Stimulated activated CD4-positive, alpha-beta T cell treated with anti-CD3 and anti-CD28 coated beads, Interleukin-15, amount 100 ng/mL, for 1 hour (primary cell): ENCODE results near the gene CDNF.
"Not testable (repeated sequence)": the region's sequence is repeated elsewhere in the genome, so short reads cannot be mapped to it uniquely, and the experiment has no call there.

Experiments
- DNase-seq, 2 donors: peaks; one replicate each; pipeline ENCODE4 v3.0.0-alpha.2; 2020; ENCODE audit warnings: low read depth in 1 of 2, low spot score in 1 of 2

Gene CDNF

DNA sequence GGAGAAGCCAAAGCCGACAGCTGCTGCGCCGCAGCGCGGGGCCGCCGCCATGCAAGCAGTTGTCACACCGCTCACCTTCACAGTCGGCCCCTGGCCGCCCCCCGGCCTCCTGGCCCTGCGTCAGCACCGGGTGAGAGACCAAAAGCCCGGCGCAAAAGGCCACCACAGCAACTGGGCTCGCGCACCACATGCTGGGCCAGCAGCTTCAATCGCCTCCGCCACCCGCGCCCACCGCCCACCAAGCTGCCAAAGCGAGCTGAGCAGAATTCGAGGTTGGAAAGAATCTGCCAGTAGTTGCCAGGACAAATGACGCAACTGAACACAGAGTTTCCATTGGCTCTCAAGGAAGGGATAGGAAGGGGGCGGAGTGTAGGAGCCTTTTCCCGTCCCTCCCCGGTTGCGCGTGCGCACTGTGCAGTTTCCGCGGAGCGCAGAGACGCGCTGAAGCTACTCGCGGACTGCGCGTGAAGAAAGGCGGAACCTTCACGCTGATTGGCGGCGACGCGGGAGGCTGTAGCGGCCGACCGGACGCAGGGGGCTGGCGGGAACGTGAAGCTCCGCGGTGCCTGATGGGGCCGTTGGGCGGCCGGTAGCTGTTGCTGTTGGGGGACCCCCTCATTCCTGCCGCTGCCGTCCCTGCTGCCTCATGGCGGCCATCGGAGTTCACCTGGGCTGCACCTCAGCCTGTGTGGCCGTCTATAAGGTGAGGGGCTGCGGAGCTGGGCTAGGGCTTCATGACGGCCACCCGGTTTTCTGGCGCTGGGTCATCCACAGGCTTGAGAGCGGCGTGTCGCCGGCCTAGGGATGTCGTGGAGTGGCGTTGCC lies at the start of gene CDNF, which contains the start of the genes HSPA14 and MSANTD7:
TSS of gene CDNF (minus strand) at position 281 of the 825 bp plus-strand sequence. CDS start at position 190, 91 bp downstream.
TSS of gene HSPA14 (plus strand) at position 550 of the 825 bp plus-strand sequence. CDS start at position 647, 97 bp downstream.
TSS of gene MSANTD7 (plus strand) at position 550 of the 825 bp plus-strand sequence. CDS start 3,979 bp downstream, outside the sequence.
- peak; percentile 98 to 99 for DNase-seq

DNA sequence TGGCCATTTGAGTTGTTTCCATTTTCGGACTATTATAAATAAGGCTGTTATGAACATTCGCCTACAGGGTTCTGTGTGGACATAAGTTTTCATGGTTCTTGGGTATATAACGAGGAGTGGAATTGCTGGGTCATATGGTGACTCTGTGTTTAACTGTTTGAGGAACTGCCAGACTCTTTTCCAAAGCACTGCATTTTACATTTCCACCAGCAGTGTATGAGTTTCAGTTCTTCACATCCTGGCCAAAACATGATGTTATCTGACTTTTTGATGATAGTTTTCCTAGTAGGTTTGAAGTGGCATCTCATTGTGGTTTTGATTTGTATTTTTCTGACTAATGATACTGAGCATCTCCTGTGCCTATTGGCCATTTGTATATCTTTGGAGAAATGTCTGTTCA lies 46.2 kb upstream of the CDNF start:
- no peak for DNase-seq

DNA sequence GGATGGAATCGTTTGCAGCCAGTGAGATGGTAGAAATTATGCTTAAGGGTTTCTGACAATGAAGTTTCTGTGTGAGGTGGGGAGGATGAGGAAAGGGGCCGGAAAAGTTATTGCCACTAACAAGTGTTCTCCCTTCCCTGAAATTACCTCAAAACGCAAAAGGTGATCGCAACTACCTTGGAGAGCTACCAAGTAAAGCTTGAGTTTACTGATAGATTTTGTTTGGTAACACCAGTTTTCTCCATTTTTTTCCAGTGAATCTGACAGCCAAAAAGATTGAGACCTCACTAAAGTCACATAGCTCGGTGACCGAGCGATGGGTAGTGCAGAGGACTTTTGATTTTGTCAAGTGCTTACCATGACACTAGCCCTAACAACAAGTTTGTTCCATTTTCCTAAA lies 42.4 kb upstream of the CDNF start:
- DNase-seq: no peak

DNA sequence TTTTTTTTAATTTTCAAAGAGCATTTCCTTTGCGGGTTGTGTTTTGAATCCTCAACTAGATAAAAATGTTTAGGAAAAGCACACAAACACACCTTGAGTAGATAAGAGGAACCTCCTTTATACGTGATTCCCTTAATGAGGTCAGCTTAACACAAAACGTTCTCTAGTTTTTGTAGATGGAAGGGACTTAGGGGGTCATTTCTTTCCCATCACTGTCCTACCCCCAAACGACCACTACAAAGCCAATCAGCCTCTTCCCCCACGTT lies 42.0 kb upstream of the CDNF start:
- no peak for DNase-seq

DNA sequence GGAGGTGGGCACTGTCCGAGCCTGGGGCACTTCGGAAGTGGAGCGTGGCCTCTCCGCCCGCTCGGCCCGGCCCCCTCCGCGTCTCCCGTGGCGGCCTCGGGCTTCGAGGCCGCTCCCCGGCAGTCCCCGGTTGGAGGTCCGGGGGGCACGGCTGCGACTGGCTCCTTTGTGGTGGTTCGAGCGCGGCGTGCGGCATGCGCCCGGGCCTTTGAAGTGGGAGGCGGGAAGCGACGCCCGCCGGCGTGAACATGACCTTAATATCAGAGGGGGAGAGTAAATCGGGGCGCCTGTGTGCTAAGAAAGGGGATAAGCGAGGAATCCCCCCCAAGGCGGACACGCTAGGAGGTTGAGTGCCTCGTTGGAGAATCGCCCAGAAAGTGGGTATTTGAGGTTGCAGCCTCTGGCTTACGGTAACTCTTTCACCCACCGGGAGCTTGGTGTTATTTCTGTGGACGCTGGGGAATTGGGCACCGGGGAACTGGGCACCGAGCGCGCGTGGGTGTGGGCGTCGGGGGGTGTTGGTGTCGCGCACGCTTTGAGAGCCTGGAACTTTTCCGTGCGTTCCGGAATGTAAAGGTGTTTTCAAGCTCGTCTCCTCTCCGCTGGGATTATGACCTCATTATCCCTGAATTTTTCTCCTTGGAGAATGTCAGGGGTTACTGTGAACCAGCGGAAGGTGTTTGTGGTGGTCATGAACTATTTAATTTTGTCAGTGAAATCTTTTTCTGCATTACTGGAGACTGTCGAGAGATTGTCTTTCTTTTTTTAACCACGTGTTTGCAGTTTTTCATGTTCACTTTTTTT lies 41.5 kb upstream of the CDNF start:
- DNase-seq: peak in 1 of 2 donors; percentile 12

DNA sequence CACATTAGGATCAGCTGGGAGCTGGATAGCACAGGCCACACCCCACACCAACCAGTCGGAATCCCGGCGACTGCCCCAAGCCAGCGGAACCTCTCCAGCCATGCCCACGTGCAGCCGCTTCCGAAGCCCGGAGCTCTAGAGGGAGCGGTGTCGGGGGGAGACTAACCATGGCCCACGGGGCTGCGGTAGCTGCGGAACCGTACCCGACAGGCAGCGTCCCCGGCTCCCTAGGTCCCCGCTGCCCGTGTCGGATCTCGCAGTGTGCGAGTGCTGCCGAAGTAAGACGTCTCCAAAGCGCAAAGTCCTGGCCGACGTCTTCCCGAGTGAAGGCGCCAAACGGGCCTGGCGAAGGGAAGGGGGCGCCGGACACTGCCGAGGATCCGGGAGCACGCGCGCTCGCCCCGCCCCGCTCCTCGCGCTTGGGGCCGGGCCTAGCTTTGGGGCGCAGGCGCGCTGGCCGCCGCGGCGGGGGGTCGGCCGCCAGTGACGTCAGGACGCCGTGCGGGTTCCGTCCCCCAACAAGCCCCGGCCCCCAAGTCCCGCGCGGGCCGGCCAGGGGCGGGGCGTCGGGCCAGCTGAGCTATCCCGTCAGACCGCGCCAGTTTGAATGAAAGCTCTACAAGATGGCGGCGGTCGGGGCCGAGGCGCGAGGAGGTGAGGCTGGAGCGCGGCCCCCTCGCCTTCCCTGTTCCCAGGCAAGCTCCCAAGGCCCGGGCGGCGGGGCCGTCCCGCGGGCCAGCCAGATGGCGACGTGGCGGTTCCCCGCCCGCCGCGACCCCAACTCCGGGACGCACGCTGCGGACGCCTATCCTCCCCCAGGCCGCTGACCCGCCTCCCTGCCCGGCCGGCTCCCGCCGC lies 40.7 kb upstream of the CDNF start, which contains the start of gene SUV39H2:
TSS of gene SUV39H2 (plus strand) at position 601 of the 858 bp plus-strand sequence. CDS start at position 624, 23 bp downstream.
- DNase-seq: peak; percentile 78 to 94

DNA sequence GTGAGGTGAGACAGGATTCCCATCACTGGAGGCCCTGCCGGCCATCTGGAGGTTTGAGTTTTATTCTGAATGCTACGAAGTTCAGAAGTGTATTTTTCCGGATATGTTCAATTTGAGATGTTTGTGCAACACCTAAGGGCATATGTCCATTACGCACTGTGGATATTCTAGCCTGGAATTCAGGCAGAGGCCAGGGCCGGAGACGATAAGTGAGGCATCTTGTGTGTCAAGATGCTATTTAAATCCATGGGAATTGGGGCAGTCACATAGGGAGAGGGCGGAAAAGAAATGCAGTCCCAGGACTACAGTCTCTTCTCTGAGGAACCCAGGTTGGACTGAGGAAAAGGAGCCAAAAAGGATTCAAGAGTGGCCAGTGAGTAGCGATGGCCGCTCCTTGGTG lies 38.9 kb upstream of the CDNF start:
- DNase-seq: no peak

DNA sequence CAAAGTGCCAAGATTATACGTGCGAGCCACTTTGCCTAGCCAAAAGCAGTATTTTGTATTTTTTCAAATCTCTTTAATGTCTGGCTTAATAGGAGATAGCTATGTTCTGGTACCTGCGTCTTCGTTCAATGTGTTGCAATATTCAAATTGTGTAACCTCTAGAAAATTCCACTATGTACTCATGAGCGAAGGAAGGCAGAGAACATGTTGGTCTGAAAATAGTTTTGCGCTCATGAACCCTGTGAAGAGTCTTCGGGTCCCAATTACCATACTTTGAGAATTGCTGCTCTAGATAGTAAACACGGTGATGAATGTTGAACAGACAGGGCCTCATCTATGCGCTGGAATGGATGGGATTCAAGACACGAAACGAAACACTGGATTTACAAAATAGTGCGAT lies 38.1 kb upstream of the CDNF start:
- DNase-seq: no peak

DNA sequence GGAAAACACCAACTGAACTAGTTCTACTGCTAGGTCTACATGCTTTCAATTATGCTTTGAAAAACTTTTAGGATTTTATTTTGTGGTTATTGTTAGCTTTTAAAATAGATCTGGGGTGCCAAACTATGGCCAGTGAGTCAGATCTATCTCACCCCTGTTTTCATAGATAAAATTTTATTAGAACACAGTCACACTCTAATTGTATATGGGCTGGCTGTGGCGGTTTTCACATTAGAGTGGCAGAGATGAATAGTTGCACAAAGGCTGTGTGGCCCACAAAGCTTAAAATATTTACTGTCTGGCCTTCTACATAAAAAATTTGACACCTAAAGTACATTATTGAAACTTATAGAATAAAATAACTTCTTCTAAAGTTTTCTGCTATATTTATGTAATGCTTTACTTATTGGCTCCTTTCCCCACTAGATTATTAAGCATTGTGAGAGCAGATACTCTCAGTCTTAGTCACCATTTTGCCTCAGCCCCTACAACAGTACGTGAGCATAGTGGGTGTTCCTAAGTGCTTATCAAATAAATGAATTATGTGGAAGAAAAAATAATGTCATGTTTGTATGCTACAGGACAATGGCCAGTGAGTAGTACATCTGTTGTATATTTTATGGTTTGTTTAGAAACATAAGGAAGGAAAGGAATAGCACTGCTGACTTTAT lies 35.4 kb upstream of the CDNF start:
- DNase-seq: no peak

DNA sequence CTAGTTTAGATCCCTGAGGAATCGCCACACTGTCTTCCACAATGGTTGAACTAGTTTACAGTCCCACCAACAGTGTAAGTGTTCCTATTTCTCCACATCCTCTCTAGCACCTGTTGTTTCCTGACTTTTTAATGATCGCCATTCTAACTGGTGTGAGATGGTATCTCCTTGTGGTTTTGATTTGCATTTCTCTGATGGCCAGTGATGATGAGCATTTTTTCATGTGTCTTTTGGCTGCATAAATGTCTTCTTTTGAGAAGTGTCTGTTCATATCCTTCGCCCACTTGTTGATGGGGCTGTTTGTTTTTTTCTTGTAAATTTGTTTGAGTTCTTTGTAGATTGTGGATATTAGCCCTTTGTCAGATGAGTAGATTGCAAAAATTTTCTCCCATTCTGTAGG lies 27.0 kb upstream of the CDNF start:
- DNase-seq: not testable (repeated sequence)

DNA sequence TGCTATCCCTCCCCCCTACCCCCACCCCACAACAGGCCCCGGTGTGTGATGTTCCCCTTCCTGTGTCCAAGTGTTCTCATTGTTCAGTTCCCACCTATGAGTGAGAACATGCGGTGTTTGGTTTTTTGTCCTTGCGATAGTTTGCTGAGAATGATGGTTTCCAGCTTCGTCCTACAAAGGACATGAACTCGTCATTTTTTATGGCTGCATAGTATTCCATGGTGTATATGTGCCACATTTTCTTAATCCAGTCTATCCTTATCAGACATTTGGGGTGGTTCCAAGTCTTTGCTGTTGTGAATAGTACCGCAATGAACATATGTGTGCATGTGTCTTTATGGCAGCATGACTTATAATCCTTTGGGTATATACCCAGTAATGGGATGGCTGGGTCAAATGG lies 26.6 kb upstream of the CDNF start:
- DNase-seq: not testable (repeated sequence)

DNA sequence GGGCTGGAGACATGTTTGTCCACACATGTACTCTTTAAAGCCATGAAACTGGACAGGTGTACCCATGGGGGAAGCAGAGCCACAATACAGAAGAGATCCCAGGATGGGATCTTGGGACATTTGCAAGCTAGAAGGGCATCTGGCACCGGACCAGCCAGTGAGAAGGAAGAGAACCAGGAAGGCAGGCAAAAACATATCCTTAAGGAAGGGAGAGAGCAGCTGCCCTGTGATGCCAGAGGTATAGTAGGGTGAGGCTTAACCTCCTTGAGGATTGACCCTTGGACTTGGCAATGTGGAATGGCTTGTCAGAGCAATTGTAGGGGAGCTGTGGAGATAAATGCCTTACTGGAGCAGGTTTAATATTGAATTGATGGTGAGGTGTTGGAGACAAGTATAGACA lies 23.0 kb upstream of the CDNF start:
- DNase-seq: no peak

DNA sequence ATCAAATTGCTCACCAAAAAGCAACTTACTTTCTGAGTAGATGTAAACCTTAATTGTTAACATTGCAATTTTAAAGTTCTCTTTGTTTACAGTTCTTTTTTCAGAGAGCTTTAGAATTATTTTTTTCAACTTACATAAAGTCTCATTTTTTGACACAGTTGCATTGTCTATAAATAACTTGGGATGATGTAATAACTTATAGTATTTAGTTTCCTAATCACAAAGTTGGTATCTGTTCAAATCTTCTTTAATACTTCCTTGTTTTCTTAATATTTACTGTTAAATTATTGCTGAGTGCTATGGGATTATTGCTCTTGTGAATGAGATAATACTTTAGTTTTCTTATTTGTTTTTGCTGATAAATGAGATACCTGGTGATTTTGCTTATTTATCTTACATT lies 21.9 kb upstream of the CDNF start:
- DNase-seq: no peak

DNA sequence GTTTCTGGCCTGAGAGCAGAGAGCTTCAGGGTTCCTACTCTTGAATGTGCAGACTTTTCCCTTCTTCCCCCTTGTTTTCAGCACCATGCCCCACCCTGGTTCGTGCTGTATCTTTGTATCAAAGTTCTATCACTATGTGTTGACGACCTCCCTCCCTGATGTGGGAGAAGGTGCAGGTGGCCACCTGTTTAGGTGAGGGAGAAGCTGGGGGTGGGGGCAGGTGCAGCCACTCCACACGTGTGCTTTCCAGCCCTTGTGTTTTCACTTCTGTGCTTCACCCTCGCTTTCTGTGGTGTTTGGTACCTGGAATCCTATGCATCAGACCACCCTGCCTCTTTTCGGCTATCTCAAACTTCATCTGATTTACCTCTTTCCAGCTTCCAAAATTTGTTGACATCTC lies 21.2 kb upstream of the CDNF start:
- DNase-seq: no peak

DNA sequence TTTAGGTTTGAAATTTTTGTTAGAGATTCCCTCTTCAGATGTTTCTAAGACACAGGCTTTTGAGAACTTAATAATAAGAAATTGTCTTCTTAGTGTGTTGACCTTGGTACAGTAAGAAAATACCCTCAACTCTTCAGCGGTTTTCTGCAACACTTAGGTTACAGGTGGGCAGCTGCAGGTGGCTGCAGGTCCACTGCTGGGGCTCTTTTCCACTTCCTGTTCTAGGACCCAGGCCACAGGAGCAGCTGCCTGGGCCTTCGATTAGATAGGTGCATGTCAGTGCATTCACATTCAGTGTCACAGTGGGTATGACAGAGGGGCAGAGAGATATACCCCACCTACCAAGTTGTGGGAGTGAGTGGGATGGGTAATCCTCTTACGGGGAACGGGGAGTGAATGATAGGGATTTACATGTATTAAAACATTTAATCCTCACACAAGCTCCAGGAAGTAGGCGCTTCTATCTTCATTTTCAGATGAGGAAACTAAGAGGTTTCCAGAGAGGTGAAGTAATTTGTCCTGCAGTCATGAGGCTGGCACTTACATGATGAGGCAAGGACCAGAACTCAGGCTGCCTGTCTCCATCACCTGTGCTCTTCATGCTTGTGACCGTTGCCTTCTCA lies 20.6 kb upstream of the CDNF start:
- DNase-seq: no peak

DNA sequence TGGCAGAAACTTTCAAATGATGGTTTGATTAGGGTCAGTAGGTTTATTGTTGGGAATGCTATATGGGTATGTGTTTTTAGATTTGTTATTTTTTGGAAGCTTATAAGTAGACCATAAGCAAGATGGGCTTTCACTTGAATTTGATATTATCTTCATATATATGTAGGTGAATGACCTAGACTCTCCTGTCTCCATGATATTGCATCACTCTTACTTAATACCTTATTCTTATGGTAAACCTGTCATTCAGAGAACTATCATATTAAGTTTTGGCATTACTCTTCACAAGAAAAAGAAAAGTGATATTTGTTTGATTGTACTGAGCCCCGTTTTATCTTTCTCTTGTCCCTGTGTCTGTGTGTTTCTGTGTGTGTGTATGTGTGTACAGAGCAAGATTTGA lies 17.6 kb upstream of the CDNF start:
- DNase-seq: no peak

DNA sequence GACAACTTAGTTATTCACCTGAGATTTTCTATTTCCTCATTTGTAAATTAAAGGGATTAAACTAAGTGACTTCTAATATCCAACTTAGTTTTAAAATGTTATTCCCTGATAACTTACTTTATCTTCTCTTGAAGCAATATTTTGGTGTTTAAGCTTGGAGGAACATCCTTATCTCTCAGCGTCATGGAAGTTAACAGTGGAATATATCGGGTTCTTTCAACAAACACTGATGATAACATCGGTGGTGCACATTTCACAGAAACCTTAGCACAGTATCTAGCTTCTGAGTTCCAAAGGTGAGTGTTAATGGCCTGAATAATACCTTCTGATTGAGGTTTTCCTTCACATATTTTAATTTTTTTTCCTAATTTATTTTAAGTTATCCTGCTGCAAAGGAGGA lies 14.4 kb upstream of the CDNF start:
- DNase-seq: no peak

DNA sequence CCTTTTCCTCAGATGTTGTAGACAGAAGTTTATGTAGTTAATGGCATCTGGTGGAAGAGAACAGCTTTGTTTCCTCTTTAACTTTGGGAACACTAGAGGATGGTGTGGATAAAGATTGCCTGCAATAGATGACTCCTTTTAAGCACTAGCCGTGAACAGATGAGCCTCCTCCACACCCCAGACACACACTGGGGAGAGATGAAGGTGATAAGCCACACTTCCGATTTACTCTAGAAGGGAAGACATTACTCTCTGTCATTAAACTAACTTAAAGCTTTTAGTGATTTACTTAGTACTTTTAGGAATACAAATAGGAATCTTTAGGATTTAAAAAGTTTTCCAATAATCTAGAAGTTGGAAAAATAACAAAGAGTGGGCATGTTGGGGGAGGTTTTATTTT lies 7.1 kb upstream of the CDNF start:
- no peak for DNase-seq

DNA sequence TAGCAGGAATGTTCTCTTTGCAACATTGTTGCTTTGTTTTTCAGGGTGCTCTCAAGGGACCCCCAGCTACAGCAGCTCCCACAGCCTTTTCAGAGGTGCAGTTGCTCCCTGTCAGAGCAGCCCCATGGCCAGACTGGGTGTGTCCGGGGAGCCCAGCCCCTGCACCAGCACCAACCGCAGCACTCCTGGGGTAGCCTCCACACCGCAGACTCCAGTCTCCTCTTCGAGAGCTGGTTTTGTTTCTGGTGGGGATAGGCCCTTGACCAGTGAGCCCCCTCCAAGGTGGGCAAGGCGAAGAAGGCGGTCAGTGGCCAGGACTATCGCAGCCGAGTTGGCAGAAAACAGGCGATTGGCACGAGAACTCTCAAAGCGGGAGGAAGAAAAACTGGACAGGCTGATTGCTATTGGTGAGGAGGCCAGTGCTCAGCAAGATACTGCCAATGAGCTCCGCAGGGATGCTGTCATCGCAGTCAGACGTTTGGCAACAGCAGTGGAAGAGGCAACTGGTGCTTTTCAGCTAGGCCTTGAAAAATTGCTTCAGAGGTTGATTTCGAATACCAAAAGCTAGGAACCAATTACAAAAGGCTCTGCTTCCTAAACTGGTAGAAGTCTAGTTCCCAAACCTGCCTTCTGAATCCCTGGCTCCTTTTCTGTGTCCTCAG lies 5.6 kb upstream of the CDNF start:
- no peak for DNase-seq

DNA sequence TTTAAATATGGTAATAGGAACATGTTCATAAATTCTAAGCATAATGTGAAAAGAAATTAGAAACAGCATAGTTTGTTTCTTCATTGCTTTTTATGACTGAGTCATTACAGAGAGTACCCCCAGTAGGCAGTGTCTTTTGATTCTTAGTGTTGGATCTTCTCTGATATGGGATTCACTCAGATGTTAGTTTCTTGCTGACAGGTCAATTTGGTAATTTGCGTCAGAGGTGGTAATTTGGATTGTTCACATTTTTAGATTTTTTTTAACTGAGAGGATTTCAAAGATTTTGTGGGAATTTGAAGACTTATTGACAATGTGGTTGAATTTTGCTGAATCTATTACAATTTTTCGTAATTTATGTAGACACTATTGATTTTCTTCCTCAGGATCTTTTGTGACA lies 2.3 kb upstream of the CDNF start:
- no peak for DNase-seq
